Right lung (tissue), 5 donors: ENCODE results near the gene FARS2. TPM values are rescaled to one million over a fixed set of nuclear protein-coding genes. Genes with fewer than 3 reads are reported as not detected.
"Not testable (repeated sequence)": the region's sequence is repeated elsewhere in the genome, so short reads cannot be mapped to it uniquely, and the experiment has no call there.

ENCODE experiments used
- DNase-seq, 2 donors: peaks; one replicate each; pipeline ENCODE4 v3.0.0-alpha.2; 2013
- polyA plus RNA-seq, 5 donors: library from polyadenylated mRNA; unstranded; fragments of 120-200 nt; gene quantifications; one replicate each; pipeline versions ENCODE4 v1.2.1 to v1.2.3, GENCODE V29; 2013; ENCODE audit warnings: inconsistent platforms in 1 of 5, low replicate concordance in 1 of 5; ENCODE audit not compliant: insufficient read length in 5 of 5, insufficient read depth in 1 of 5

Gene FARS2
- polyA plus RNA-seq, 5 donors, result 15.8 to 18.7 (median 18.0) TPM

GRCh38 chr6:5531853-5532375 is 270.6 kb downstream of the FARS2 start:
- DNase-seq, result no peak

GRCh38 chr6:5532941-5533340 is 271.6 kb downstream of the FARS2 start:
- no peak for DNase-seq

DNA sequence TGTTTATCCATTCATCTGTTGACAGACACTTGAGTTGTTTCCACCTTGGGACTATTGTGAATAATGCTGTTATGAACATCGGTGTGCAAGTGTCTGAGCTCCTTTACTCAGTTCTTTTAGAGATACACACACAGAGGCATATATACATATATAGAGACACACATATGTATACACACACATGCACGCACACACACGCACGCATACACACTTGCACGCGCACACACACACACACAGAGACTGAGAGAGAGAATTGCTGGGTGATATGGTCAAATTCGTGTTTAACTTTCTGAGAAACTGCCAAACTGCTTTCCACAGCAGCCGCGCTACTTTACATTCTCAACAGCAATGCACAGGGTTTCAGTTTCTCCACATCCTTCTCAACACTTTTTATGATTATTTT is 273.3 kb downstream of the FARS2 start:
- DNase-seq, result no peak

GRCh38 chr6:5536644-5537043 is 275.3 kb downstream of the FARS2 start:
- no peak for DNase-seq

- DNase-seq, result no peak
Measured at GRCh38 chr6:5537132-5537531, 275.8 kb downstream of the FARS2 start.

DNA sequence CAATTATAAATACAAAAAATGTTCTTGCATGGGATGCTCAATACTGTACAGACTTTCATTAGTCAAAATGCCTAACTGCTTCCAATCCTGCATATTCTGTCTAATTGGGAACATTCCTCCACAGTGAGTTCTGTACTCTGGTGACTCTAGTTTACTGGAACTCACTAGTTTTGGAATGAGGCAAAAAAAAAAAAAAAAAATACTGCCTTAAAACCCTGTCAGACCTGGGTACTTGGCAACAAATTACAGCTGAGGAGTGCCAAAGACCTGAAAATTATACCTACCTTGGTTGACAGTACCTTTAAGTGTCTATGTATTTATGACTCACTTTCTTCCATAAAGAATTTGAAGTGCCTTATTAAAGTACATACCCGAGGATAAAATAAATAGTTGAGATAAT is 276.7 kb downstream of the FARS2 start:
- DNase-seq, result no peak

DNA sequence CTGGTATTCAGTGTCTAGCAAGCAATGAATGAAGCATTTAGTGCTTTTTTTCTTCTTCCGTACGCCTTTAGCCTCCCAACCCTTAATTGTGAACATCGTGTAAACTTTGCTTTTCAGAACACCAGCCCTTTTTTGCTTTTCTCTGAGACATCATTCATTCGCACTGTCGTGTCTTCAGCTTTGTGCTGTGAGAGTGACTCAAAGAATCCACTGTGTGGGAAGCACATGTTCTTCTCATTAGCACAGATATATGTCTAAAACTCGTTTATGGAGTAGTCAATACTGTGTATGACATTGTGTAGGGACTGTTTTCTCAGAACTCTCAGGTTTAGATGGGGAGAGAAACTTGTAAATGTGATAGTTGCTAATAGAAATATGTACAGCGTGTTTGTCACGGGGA is 279.1 kb downstream of the FARS2 start:
- DNase-seq, result no peak

- DNase-seq, result no peak
Measured at GRCh38 chr6:5541025-5541424, 279.7 kb downstream of the FARS2 start.

- no peak for DNase-seq
Measured at GRCh38 chr6:5541751-5542432, 280.6 kb downstream of the FARS2 start.

DNA sequence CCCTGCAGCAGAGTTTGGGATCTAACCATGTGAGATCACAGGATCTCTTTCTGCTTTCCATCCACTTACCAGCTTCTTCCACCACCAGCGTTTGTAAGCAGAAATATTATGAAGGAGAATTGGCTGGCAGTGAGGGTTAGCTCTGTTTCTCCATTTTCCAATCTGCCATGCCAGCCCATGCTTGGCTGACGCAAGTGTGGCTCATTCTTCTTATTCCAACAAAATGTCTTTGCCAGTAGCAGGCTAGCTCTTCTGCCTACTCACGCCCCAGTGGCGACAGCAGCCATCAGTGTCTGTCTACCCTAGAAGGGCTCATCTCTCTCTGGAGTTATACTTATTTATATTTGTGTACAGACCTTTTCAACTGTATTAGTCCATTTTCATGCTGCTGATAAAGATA is 286.2 kb downstream of the FARS2 start:
- DNase-seq, result no peak

DNA sequence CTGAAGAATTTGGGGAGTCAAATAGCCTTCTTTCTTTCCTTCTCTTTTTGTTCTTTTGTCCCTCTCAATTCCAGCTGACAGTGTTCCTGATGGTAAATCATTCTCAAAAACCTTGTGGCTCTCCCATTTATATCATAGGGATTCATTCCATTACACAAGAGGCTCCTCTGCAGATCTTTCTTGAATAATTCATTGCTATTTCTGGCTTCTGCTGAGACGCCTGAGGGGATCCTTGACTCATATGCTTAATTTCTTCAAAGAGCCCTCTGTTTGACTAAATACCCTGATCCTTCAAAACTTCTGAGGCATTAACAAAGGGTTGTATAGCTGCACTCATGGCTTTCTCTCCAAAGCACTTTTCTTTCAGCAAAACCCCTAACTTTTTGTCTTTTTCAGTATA is 289.3 kb downstream of the FARS2 start:
- DNase-seq, result no peak

GRCh38 chr6:5552243-5552642 is 290.9 kb downstream of the FARS2 start:
- DNase-seq, result no peak

GRCh38 chr6:5553767-5554166 is 292.5 kb downstream of the FARS2 start:
- no peak for DNase-seq

DNA sequence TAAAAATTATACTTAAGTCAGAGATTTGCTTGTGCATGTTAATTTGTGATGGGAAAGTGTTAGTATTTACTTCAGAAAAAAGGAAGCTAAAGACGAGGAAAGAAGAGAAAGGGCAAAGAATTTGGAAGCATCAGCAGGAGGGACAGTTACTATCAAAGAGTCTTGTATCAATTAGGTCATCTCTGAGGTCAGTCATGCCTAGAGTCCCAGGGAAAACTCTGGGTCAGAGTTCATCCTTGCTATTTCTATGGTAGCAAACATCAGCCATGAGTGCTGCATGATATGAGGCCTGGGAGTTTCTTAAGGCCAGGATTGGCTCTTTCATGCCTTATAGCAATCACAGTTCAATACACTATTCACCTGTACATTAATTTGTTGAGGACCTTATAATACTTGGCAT is 292.9 kb downstream of the FARS2 start:
- DNase-seq, result no peak

DNA sequence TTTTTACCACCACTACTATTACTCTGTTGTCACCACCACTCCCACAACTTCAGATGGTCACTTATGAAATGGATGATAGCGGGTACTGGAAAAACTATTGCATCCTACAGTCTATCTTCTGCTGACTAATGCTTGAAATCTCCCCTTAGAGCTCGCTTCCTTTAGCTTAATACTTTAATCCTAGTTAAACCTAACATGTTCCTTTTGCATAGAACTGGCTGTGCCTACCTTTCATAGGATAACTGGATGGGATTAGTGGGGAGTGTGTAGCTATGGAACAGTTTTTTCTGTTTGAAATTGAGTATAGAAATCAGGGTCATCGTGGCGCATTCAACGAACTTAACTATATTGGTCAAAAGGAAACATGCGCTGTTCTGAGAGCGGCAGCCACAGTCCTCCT is 294.7 kb downstream of the FARS2 start:
- no peak for DNase-seq

- no peak for DNase-seq
Measured at GRCh38 chr6:5557506-5557905, 296.2 kb downstream of the FARS2 start.

DNA sequence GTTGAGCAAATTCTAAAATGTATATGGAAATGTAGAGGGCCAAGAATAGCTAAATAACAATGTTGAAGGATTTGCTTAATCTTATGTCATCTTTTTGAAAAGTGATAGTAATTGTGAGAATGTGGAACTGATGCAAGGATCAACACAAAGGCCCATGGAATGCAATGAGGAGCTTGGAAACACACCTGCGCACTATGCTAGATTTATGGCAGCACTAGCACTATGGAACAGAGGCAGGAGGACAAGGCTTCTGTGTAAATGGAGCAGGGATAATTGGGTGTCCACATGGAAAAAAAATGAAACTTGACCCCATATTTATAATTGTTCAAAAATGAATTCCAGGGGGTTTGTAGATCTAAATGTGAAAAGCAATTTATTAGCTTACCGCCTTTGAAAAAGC is 298.3 kb downstream of the FARS2 start:
- no peak for DNase-seq

- DNase-seq, result no peak
Measured at GRCh38 chr6:5562277-5562676, 301.0 kb downstream of the FARS2 start.

DNA sequence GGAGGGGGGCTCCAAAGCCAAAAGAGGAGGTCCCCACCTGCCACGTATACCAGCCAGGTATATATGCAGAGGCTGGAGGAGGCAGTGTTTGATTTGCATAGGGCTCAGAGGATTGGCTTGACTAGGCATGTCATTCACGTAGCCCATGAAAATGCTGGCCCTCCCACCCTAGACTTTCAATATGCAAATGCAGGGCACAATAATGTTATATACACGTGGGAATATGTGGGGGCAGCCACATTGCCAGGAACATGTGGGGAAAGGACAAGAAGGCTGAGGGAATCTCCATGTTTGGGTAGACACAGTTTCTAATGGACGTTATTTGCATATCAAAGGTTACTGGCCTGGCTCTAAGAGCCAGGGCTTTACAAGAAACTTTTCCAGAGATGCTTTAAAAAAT is 301.8 kb downstream of the FARS2 start:
- no peak for DNase-seq

DNA sequence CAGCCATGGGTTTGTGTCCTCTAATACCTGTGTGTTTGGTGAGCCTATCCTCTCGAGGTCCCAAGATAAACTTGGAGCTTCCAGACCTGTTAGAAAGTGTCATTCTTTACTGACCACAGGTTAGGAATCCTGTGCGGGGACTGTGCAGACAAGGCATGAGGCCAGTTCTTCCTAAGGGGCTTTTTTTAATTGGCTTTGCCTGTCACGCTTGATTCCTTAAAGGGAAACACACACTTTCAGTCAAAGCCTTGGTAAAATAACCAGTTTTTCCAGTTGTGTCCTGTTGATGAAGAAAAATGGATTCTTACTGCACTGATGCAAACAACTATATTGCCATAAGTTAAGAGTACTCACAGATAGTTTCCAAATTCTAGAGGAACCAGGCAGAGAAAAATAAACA is 303.4 kb downstream of the FARS2 start:
- not testable (repeated sequence) for DNase-seq

- DNase-seq, result no peak
Measured at GRCh38 chr6:5565971-5566370, 304.7 kb downstream of the FARS2 start.

DNA sequence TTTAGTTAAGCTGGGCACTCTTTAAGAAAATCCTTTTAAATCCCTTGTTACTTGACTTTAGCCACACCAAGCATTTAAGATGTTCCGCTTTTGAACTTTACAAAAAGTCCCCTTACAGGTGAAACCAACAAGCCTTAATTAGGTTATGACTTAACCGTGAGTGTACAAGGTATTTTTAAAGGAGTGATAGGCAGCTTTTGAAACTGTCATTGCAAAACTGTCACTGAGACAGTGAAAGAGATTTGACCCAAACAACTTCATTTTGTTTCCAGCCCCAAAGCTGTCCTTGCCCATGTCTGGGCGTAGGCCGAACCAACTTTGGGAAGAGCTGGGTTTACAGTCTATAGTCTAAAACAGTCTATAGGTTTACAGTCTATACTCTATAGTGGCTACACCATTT is 305.4 kb downstream of the FARS2 start:
- DNase-seq, result no peak

- DNase-seq, result no peak
Measured at GRCh38 chr6:5567352-5567751, 306.0 kb downstream of the FARS2 start.

DNA sequence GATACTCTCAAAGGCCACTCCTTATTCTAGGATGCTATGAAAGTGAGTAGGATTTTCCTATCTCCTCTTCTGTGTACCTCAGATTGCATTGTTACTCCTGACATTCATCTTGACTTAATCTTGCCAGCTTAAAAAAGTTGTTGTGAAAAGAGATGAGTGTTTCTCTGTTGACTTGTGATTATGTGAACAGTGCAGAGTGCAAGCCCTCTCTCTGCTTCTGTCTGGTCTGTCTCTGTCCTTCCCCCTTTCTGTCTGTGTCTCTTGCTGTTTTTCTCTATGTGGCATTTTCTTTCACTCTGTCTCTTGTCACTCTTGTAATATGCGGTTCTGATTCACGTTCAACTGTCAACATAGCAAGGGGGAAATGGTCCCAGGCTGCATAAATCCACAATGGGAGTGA is 306.6 kb downstream of the FARS2 start:
- DNase-seq, result no peak
